Stomach (tissue), 4 donors: ENCODE results near the gene MYLK3.

Source experiments
- CTCF ChIP-seq, 7 experiments: fragments of 450-650 bp in 4 of 7; fragments of 200-600 bp in 3 of 7; sonication (generic) in 3 of 7; IDR thresholded peaks; one replicate each; pipeline ENCODE4 v1.5.1; 2016 to 2019; ENCODE audit warnings: antibody characterized with exemption in 7 of 7, control low read depth in 2 of 7, mild to moderate bottlenecking in 1 of 7
- EP300 ChIP-seq: sonication (generic); formaldehyde crosslinking; IDR thresholded peaks from one replicate; pipeline ENCODE4 v1.6.1; 2017; ENCODE audit warnings: antibody characterized with exemption
- POLR2A ChIP-seq, 4 donors: fragments of 450-650 bp; IDR thresholded peaks; one replicate each; pipeline ENCODE4 v1.6.1; 2016; ENCODE audit warnings: antibody characterized with exemption in 4 of 4, control low read depth in 2 of 4, mild to moderate bottlenecking in 1 of 4, moderate library complexity in 1 of 4
- POLR2AphosphoS5 ChIP-seq, 3 donors: sonication (generic); formaldehyde crosslinking; IDR thresholded peaks; one replicate each; pipeline ENCODE4 v1.6.1; 2016; ENCODE audit warnings: antibody characterized with exemption in 3 of 3

- no peak for TF ChIP-seq POLR2A (IDR thresholded peaks at IDR 0.05)
- no peak for TF ChIP-seq CTCF (IDR thresholded peaks at IDR 0.05)
- TF ChIP-seq POLR2AphosphoS5 (IDR thresholded peaks at IDR 0.05) = no peak
- TF ChIP-seq EP300 = no peak
Observed at GRCh38 chr16:46727184-46727583, 21.0 kb downstream of the MYLK3 start.
